DND-41 (cell line): Measurements from ENCODE around the gene MRPS27.

Experiments
- ATAC-seq: fragments of 200-7000 bp; cut with Tn5 transposase; 3 replicates; pipeline ENCODE4 v1.9.1; 2021; ENCODE audit warnings: low read depth; ENCODE audit not compliant: insufficient read depth
- DNase-seq: peaks from one replicate; pipeline ENCODE4 v3.0.0-alpha.2; 2020
- H2AFZ ChIP-seq: 2 replicates; pipeline ENCODE4 v1.6.0; 2012; ENCODE audit warnings: low read depth, low read length
- H3K27ac ChIP-seq: 2 replicates; pipeline ENCODE4 v1.5.1; 2012; ENCODE audit warnings: low read length, inconsistent platforms
- H3K27me3 ChIP-seq: fragments of 200-600 bp; sonication (generic); 2 replicates; pipeline ENCODE4 v1.6.0; 2012; ENCODE audit warnings: low read length, mild to moderate bottlenecking, inconsistent platforms; ENCODE audit not compliant: insufficient read depth, poor library complexity
- H3K36me3 ChIP-seq: 2 replicates; pipeline ENCODE4 v1.5.1; 2012; ENCODE audit warnings: low read length, inconsistent platforms; ENCODE audit not compliant: insufficient read depth
- H3K4me1 ChIP-seq: 2 replicates; pipeline ENCODE4 v1.5.1; 2012; ENCODE audit warnings: mild to moderate bottlenecking, low read length; ENCODE audit not compliant: insufficient read depth
- H3K4me2 ChIP-seq: 2 replicates; pipeline ENCODE4 v1.6.0; 2012; ENCODE audit warnings: mild to moderate bottlenecking, moderate library complexity, low read length, inconsistent platforms; ENCODE audit not compliant: insufficient read depth
- H3K4me3 ChIP-seq, 2 experiments: fragments of 200-600 bp in 1 of 2; shearing (Covaris generic) in 1 of 2; 2 replicates each; pipeline ENCODE4 v1.5.1; 2012 to 2016; ENCODE audit warnings: inconsistent platforms in 2 of 2, low read length in 2 of 2, mild to moderate bottlenecking in 2 of 2, low read depth in 1 of 2, moderate library complexity in 1 of 2
- H3K79me2 ChIP-seq: 2 replicates; pipeline ENCODE4 v1.6.0; 2012; ENCODE audit warnings: low read length, inconsistent platforms; ENCODE audit not compliant: insufficient read depth
- H3K9ac ChIP-seq: 2 replicates; pipeline ENCODE4 v1.6.0; 2012; ENCODE audit warnings: low read depth, mild to moderate bottlenecking, inconsistent platforms, low read length, moderate library complexity
- H3K9me3 ChIP-seq: 2 replicates; pipeline ENCODE4 v1.5.1; 2012; ENCODE audit warnings: low read length, moderate library complexity, mild to moderate bottlenecking, inconsistent platforms; ENCODE audit not compliant: insufficient read depth, severe bottlenecking
- H4K20me1 ChIP-seq: 2 replicates; pipeline ENCODE4 v1.6.0; 2012; ENCODE audit warnings: low read length; ENCODE audit not compliant: insufficient read depth
- CTCF ChIP-seq: IDR thresholded peaks from 2 replicates; pipeline ENCODE4 v1.5.1; 2012; ENCODE audit warnings: borderline replicate concordance, low read length, moderate library complexity, mild to moderate bottlenecking; ENCODE audit not compliant: poor library complexity, severe bottlenecking; ENCODE audit errors: extremely low read depth
- EZH2 ChIP-seq: IDR thresholded peaks from 3 replicates; pipeline ENCODE4 v1.6.1; 2012; ENCODE audit warnings: borderline replicate concordance, low read depth, mild to moderate bottlenecking, moderate library complexity, low read length, inconsistent platforms; ENCODE audit not compliant: severe bottlenecking

MRPS27 gene

GRCh38 chr5:72205431-72206009 is 114.5 kb downstream of the MRPS27 start:
- H3K36me3 ChIP-seq = no peaks in the 10 kb centered on the region
- TF ChIP-seq EZH2 = no peak
- no peak for TF ChIP-seq CTCF
- H3K4me1 ChIP-seq = no peaks in the 10 kb centered on the region
- H3K4me2 ChIP-seq = no peak overlapping the region
- no peak for DNase-seq
- H3K9me3 ChIP-seq = no peaks in the 10 kb centered on the region
- no peaks in the 10 kb centered on the region for H4K20me1 ChIP-seq
- H3K27me3 ChIP-seq = no peaks in the 10 kb centered on the region
- no peaks in the 10 kb centered on the region for H3K79me2 ChIP-seq
- no peak overlapping the region for H3K27ac ChIP-seq
- H3K4me3 ChIP-seq = no peak overlapping the region
- H2AFZ ChIP-seq = no peak overlapping the region
- no peak for ATAC-seq
- no peak overlapping the region for H3K9ac ChIP-seq

DNA sequence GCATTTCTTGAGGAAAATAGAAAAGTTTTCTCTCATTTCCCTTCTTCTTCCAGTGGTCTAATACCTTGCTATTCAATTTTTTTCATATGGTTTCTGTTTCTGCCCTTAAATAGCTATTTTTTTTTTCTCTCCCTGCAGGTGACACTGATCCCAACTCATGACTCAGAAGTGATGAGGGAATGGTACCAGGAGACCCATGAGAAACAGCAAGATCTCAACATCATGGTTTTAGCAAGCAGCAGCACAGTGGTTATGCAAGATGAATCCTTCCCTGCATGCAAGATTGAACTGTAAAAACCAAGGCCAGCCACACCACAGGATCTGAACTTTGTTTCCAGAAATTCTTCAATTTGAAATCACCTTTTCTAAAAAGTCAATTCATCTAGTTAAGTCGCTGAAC is 115.1 kb downstream of the MRPS27 start:
- Histone ChIP-seq H3K9ac (no peak overlapping the region), H3K79me2 (no peaks in the 10 kb centered on the region), H3K4me3 (no peak overlapping the region), H3K4me2 (no peak overlapping the region), H3K27me3 (no peaks in the 10 kb centered on the region), H4K20me1 (no peaks in the 10 kb centered on the region), H3K27ac (no peak overlapping the region), H3K9me3 (no peaks in the 10 kb centered on the region), H2AFZ (no peak overlapping the region), H3K36me3 (no peaks in the 10 kb centered on the region), H3K4me1 (no peaks in the 10 kb centered on the region)
- DNase-seq (no peak), ATAC-seq (no peak)
- no peak for TF ChIP-seq CTCF
- TF ChIP-seq EZH2 = no peak

DNA sequence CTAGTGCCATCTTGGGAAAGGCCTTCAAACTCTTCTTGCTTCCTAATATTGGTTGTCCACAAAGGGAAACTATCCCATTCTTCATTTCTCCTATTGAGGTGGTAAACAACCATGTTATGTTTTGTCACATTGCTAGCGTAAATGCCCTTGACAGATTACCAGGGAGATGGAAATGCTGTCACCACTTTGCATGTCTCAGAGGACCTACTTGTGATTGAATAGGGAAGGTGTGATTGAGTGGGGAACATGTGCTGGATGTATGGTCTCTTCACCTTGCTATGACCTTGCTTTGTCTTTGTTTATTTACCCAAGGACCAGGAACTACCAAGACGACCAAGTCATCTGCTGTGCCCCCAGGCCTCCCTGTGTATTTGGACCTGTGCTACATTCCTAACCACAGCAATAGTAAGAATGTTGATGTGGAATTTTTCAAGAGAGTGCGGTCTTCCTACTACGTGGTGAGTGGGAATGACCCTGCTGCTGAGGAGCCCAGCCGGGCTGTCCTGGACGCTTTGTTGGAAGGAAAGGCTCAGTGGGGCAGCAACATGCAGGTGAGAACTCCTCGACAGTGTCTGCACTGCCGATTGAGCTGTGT is 116.7 kb downstream of the MRPS27 start:
- H3K36me3 ChIP-seq = no peaks in the 10 kb centered on the region

More for the DNA sequence above, 116.7 kb downstream of the MRPS27 start:
- Histone ChIP-seq H3K27me3 (no peaks in the 10 kb centered on the region), H3K79me2 (no peaks in the 10 kb centered on the region), H2AFZ (no peak overlapping the region), H3K9me3 (no peaks in the 10 kb centered on the region), H3K4me3 (no peak overlapping the region), H3K4me1 (no peaks in the 10 kb centered on the region), H3K9ac (no peak overlapping the region), H3K27ac (no peak overlapping the region), H4K20me1 (no peaks in the 10 kb centered on the region), H3K4me2 (no peak overlapping the region)
- TF ChIP-seq EZH2 (no peak), CTCF (no peak)
- no peak for DNase-seq
- no peak for ATAC-seq
